ENCODE data around the gene CCDC107. TPM values are rescaled to one million over a fixed set of nuclear protein-coding genes. Genes with fewer than 3 reads are reported as not detected.

CCDC107 gene
- total RNA-seq, 1 experiment from 2014 or later = 12.0 TPM

DNA sequence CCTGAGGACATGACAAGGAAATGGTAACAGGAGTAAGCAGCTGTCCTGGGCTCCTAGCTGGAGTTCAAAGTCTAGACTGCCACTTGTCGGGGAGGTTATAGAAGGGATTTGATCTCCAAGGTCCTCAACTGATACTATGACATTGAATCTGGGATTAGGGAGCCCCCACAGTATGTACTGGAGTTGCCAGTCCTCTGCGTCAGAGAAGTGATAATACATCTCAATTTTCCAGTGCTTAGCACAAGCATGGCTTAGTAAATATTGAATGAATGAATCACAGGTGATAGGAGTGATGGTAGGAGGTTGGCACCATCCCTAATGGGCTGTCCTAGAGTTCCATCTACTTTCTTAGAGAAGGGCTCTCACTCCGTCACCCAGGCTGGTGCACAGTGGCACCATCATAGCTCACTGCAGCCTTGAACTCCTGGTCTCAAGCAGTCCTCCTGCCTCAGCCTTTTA, 37.9 kb downstream of the CCDC107 start:
- H3K27ac Mint-ChIP-seq = no peak overlapping the region
- no peaks in the 10 kb centered on the region for H3K4me1 ChIP-seq (ENCODE audit: insufficient read depth, low read length)
- no peak overlapping the region for H2BK15ac ChIP-seq (ENCODE audit: low read depth, low read length)
- peaks cover 0 to 2% of the 10 kb centered on the region in 2 experiments; a peak in 1 of 5 replicates for H3K9me3 Mint-ChIP-seq
- no peak overlapping the region for H3K18ac ChIP-seq (ENCODE audit: insufficient read length, low read depth, low read length)
- no peaks in the 10 kb centered on the region for H4K20me1 ChIP-seq (ENCODE audit: control insufficient read depth, insufficient read depth, insufficient read length)
- H3K27me3 ChIP-seq (ENCODE audit: insufficient read depth, low read length) = no peaks in the 10 kb centered on the region
- H3K9me3 ChIP-seq (ENCODE audit: control insufficient read depth, low read depth, low read length) = no peaks in the 10 kb centered on the region
- no peak overlapping the region for H3K4ac ChIP-seq (ENCODE audit: low read depth, low read length)
- H3K23me2 ChIP-seq (ENCODE audit: insufficient read length, low read depth, low read length, poor library complexity, severe bottlenecking) = no peaks in the 10 kb centered on the region
- H2BK20ac ChIP-seq (ENCODE audit: low read depth, low read length, poor library complexity, severe bottlenecking) = no peak overlapping the region
- H3K14ac ChIP-seq (ENCODE audit: insufficient read depth, low read length) = no peak overlapping the region
- no peak overlapping the region for H4K5ac ChIP-seq (ENCODE audit: insufficient read length, low read depth, low read length)
- no peak overlapping the region for H2BK5ac ChIP-seq (ENCODE audit: insufficient read length, low read length)
- H2BK12ac ChIP-seq (ENCODE audit: insufficient read length, low read depth, low read length) = no peak overlapping the region
- no peak overlapping the region for H4K91ac ChIP-seq (ENCODE audit: insufficient read length, low read depth, low read length)
- H3K36me3 Mint-ChIP-seq (ENCODE audit: insufficient read depth in 1 of 3, low read depth in 3 of 3) = peaks cover 2 to 12% (median 5%) of the 10 kb centered on the region in 3 experiments
- H3K79me1 ChIP-seq (ENCODE audit: insufficient read depth, low read depth, low read length, poor library complexity, severe bottlenecking) = no peaks in the 10 kb centered on the region
- TF ChIP-seq, protein P1, sequence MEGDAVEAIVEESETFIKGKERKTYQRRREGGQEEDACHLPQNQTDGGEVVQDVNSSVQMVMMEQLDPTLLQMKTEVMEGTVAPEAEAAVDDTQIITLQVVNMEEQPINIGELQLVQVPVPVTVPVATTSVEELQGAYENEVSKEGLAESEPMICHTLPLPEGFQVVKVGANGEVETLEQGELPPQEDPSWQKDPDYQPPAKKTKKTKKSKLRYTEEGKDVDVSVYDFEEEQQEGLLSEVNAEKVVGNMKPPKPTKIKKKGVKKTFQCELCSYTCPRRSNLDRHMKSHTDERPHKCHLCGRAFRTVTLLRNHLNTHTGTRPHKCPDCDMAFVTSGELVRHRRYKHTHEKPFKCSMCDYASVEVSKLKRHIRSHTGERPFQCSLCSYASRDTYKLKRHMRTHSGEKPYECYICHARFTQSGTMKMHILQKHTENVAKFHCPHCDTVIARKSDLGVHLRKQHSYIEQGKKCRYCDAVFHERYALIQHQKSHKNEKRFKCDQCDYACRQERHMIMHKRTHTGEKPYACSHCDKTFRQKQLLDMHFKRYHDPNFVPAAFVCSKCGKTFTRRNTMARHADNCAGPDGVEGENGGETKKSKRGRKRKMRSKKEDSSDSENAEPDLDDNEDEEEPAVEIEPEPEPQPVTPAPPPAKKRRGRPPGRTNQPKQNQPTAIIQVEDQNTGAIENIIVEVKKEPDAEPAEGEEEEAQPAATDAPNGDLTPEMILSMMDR (conservative IDR thresholded peaks at IDR 0.05) = no peak
- no peak overlapping the region for H4K8ac ChIP-seq (replicated peaks; ENCODE audit: insufficient read length, low read depth, low read length)
- no CpG with 5 or more reads among the region's 3 CpGs for WGBS (ENCODE audit: extremely low coverage, insufficient read length, low lambda C conversion rate)
- DNase-seq = no peak
- H3K56ac ChIP-seq (ENCODE audit: insufficient read length, low read depth, low read length) = no peak overlapping the region
- no peak overlapping the region for H3K4me2 ChIP-seq (ENCODE audit: insufficient read depth, insufficient read length, low read length)
- H3K79me2 ChIP-seq (ENCODE audit: insufficient read depth, low read length) = no peaks in the 10 kb centered on the region
- no peak overlapping the region for H3K9ac ChIP-seq (ENCODE audit: extremely low read depth, insufficient read length, low read length)
- no peaks in the 10 kb centered on the region; the same call in 1 of the 2 replicates for H3K27me3 Mint-ChIP-seq (ENCODE audit: low read depth)
- no peak overlapping the region for H2BK120ac ChIP-seq (ENCODE audit: low read depth, low read length, poor library complexity, severe bottlenecking)
- H3K27ac ChIP-seq (ENCODE audit: insufficient read length, low read depth, low read length) = no peak overlapping the region
- H2AK5ac ChIP-seq (ENCODE audit: insufficient read length, low read length) = no peak overlapping the region
- H3K4me3 Mint-ChIP-seq = no peak overlapping the region
- H3K4me1 Mint-ChIP-seq = peaks cover 6 to 9% of the 10 kb centered on the region in 2 experiments
- H3T11ph ChIP-seq (ENCODE audit: low read length) = no peak overlapping the region
- H3K23ac ChIP-seq (ENCODE audit: insufficient read length, low read depth, low read length) = no peak overlapping the region
- no peak overlapping the region for H2AFZ ChIP-seq (ENCODE audit: low read length)

All from H9 (cell line).